Measurements from ENCODE around the gene HOXC6.

DNA sequence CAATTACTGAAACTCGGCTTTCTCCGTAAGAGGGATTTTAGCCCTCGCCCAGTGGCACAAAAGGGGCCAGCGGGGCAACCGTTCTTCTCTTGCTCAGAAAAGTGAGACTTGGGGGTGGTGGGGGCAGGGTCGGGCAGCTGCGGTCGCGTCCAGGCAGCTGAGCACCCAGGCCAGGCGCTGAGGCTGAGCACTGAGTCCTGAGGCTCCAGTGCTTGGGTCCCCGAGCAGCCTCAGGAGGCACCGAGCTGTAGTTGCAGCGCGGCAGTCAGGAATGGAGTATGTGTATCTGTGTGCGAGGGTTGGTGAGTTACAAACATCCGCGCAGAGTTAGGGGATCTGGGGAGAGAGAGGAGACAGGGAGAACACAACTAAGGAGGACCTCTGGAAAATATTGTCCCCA is 4.1 kb upstream of the HOXC6 start:
- TF ChIP-seq, protein P1, sequence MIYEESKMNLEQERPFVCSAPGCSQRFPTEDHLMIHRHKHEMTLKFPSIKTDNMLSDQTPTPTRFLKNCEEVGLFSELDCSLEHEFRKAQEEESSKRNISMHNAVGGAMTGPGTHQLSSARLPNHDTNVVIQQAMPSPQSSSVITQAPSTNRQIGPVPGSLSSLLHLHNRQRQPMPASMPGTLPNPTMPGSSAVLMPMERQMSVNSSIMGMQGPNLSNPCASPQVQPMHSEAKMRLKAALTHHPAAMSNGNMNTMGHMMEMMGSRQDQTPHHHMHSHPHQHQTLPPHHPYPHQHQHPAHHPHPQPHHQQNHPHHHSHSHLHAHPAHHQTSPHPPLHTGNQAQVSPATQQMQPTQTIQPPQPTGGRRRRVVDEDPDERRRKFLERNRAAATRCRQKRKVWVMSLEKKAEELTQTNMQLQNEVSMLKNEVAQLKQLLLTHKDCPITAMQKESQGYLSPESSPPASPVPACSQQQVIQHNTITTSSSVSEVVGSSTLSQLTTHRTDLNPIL (CRISPR knock-in tag; IDR thresholded peaks at IDR 0.05; ENCODE audit: low read depth) = no peak
- TF ChIP-seq ESRRG (CRISPR knock-in tag; IDR thresholded peaks at IDR 0.05) = no peak
- TF ChIP-seq CSDC2 (CRISPR knock-in tag; IDR thresholded peaks at IDR 0.05) = no peak
- no peak for TF ChIP-seq TOX (CRISPR knock-in tag; IDR thresholded peaks at IDR 0.05; ENCODE audit: borderline replicate concordance)
- TF ChIP-seq ARNTL (CRISPR knock-in tag; IDR thresholded peaks at IDR 0.05; ENCODE audit: borderline replicate concordance, low read depth) = no peak
- TF ChIP-seq, protein P2, sequence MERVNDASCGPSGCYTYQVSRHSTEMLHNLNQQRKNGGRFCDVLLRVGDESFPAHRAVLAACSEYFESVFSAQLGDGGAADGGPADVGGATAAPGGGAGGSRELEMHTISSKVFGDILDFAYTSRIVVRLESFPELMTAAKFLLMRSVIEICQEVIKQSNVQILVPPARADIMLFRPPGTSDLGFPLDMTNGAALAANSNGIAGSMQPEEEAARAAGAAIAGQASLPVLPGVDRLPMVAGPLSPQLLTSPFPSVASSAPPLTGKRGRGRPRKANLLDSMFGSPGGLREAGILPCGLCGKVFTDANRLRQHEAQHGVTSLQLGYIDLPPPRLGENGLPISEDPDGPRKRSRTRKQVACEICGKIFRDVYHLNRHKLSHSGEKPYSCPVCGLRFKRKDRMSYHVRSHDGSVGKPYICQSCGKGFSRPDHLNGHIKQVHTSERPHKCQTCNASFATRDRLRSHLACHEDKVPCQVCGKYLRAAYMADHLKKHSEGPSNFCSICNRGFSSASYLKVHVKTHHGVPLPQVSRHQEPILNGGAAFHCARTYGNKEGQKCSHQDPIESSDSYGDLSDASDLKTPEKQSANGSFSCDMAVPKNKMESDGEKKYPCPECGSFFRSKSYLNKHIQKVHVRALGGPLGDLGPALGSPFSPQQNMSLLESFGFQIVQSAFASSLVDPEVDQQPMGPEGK (CRISPR knock-in tag; IDR thresholded peaks at IDR 0.05; ENCODE audit: borderline replicate concordance) = no peak
- TF ChIP-seq, protein P3, sequence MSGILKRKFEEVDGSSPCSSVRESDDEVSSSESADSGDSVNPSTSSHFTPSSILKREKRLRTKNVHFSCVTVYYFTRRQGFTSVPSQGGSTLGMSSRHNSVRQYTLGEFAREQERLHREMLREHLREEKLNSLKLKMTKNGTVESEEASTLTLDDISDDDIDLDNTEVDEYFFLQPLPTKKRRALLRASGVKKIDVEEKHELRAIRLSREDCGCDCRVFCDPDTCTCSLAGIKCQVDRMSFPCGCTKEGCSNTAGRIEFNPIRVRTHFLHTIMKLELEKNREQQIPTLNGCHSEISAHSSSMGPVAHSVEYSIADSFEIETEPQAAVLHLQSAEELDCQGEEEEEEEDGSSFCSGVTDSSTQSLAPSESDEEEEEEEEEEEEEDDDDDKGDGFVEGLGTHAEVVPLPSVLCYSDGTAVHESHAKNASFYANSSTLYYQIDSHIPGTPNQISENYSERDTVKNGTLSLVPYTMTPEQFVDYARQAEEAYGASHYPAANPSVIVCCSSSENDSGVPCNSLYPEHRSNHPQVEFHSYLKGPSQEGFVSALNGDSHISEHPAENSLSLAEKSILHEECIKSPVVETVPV (CRISPR knock-in tag; IDR thresholded peaks at IDR 0.05) = no peak
- TF ChIP-seq RARB (CRISPR knock-in tag; IDR thresholded peaks at IDR 0.05) = no peak
- no peak for TF ChIP-seq ZFP3 (CRISPR knock-in tag; IDR thresholded peaks at IDR 0.05)
- no peak for TF ChIP-seq OSR1 (CRISPR knock-in tag; IDR thresholded peaks at IDR 0.05)
- no peak for TF ChIP-seq ZNF8 (CRISPR knock-in tag; IDR thresholded peaks at IDR 0.05)
- no peak for TF ChIP-seq GLIS3 (CRISPR knock-in tag; IDR thresholded peaks at IDR 0.05)
- TF ChIP-seq, protein P4, sequence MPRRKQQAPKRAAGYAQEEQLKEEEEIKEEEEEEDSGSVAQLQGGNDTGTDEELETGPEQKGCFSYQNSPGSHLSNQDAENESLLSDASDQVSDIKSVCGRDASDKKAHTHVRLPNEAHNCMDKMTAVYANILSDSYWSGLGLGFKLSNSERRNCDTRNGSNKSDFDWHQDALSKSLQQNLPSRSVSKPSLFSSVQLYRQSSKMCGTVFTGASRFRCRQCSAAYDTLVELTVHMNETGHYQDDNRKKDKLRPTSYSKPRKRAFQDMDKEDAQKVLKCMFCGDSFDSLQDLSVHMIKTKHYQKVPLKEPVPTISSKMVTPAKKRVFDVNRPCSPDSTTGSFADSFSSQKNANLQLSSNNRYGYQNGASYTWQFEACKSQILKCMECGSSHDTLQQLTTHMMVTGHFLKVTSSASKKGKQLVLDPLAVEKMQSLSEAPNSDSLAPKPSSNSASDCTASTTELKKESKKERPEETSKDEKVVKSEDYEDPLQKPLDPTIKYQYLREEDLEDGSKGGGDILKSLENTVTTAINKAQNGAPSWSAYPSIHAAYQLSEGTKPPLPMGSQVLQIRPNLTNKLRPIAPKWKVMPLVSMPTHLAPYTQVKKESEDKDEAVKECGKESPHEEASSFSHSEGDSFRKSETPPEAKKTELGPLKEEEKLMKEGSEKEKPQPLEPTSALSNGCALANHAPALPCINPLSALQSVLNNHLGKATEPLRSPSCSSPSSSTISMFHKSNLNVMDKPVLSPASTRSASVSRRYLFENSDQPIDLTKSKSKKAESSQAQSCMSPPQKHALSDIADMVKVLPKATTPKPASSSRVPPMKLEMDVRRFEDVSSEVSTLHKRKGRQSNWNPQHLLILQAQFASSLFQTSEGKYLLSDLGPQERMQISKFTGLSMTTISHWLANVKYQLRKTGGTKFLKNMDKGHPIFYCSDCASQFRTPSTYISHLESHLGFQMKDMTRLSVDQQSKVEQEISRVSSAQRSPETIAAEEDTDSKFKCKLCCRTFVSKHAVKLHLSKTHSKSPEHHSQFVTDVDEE (CRISPR knock-in tag; IDR thresholded peaks at IDR 0.05) = no peak

Measured in SK-N-SH treated with all-trans-retinoic acid at 6 μM for 48 hours (cell line).